DMS114 treated with DMSO at 0.1 percent for 48 hours (cell line): ENCODE data around the gene FRY.

Experiments used
- DNase-seq: peaks from one replicate; lab custom pipeline; 2025; ENCODE audit not compliant: unreplicated experiment; lab: John Stamatoyannopoulos, UW

FRY gene

GRCh38 chr13:32253911-32254399, 222.4 kb downstream of the FRY start:
- no peak for DNase-seq

DNA sequence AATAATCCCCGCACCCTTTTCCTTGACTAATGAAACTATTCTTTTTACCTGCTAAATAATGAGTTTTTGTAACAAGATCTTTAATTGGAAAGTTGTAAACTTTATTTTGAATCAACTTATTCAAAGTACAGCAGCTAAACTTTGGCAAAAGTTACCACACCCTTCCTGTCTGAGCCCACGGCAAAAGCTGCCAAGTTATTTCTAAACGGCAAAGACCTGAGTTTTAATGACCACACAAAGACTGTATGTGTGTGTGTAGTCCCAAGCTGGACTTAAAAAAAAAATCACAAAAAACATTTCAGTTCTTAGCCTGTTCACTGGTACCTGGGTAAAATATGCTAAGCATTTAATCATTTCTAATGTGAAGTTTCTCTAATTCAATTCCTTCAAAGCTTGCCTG, 222.8 kb downstream of the FRY start:
- DNase-seq, result no peak

GRCh38 chr13:32254916-32255723, 223.5 kb downstream of the FRY start:
- DNase-seq, result no peak

- no peak for DNase-seq
Measured at GRCh38 chr13:32255724-32256109, 224.1 kb downstream of the FRY start.

GRCh38 chr13:32256243-32256642, 224.7 kb downstream of the FRY start:
- DNase-seq, result no peak

- no peak for DNase-seq
Measured at GRCh38 chr13:32257649-32258048, 226.1 kb downstream of the FRY start.

DNA sequence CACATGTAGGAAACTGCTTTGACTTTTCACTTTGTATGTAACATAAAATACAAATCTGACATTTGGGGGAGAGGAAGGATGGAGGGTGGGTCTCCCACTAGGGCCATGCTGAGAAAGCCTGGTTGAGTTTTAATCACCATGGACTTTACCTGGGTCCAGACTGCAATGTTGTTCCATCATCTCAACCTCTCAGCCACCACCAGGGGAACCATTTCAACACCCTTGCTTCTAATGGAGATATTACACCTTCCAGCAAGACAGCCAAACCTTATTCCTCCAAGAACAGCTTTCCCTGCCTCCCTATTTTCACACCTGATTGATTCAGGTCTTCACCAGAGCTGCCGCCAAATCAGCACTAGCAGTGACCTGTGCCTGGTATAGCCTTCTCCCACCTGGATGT, 227.5 kb downstream of the FRY start:
- DNase-seq, result no peak

GRCh38 chr13:32261567-32261966, 230.0 kb downstream of the FRY start:
- no peak for DNase-seq

GRCh38 chr13:32262165-32262564, 230.6 kb downstream of the FRY start:
- DNase-seq, result no peak

DNA sequence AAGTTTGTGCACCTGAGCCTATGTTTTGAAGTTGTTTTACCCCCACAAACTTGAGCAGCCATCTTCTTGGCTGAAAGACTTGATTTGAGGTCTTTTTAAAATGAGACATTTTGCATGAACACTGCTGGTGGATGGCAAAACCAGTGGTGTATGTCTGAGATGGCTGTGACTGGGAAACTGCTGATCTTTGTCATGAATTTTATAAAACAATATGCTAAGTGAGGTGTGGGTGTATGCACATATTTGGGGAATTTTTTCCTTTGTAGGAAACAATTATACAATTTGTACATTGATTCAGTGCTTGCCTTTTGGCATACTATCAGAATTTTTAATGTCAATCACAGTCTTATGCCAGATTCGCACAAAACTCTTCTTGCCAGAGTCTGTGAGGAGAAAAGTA, 231.0 kb downstream of the FRY start:
- DNase-seq, result no peak

- no peak for DNase-seq
Measured at GRCh38 chr13:32264407-32264806, 232.8 kb downstream of the FRY start.

- no peak for DNase-seq
Measured at GRCh38 chr13:32265726-32266125, 234.2 kb downstream of the FRY start.

DNA sequence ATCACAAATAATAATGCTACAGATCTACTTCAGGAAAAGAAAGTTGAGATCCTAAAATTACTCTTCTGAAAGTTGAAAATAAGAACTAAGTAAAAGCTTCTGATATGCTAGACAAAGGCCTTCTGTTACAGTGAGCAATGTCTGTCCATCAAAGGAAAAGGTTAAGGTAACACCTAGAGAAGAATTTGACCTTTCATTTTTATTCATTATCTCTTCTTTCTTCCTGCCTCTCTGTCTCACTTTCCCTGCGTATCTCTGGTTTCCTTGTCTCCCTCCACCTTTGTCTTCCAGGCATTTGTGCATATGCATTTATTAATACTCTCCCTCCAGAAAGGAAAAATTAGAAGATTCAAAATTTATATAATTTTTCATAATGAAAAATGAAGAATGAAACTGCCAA, 234.6 kb downstream of the FRY start:
- no peak for DNase-seq

DNA sequence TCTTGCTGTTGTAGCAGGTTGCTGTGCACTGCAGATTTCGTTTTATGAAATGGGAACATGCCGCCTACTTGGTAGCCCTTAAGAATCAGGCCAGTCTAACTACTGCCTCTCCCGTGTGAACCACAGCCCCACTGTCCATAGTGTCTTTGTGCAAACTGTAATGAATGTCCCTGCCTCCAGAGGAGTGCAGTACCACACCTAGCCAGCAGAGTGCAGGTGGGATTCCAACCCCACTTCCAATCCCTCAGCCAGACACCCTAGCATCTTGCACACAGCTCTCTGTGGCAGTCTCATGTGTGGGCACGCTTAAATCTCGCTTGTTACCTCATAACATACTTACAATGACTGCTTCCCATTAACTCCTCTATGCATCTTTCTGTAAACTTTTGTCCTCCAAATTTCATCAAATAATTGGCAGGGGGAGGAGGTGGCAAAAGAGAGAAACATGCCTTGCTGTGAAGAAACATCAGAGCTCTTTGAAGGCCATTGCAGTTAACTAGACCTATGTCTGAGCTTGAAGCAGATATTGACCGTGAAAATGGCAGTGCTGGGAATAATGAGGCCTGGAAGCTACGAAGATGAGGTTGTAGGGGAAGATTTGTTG, 236.4 kb downstream of the FRY start:
- DNase-seq, result no peak

DNA sequence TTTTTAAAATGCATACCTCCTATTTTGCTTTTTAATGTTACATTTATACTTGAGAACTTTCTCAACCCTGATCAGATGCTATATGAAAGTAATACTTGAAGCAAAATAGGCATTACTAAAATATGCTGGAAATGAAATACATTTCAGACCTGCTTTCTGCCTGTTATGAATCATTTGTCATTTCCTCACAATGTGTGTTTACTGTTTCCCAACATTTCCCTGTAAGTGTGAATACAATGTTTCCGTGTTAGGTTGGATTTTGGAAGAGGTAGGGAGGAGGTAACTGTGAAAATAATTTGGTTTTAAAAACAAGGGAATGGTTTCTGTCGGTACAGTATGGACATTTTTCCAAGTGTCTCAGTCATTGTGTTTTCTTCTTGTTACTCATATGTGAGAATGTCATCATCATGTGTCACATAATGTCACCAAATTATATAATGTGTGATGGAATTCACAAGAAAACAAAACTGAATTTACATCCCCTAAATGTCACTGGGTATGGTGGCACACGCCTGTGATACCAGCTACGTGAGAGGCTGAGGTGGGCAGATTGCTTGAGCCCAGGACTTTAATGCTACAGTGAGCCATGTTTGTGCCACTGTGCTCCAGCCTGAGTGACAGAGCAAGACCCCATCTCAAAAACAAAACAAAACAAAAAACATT, 240.6 kb downstream of the FRY start:
- no peak for DNase-seq

- DNase-seq, result no peak
Measured at GRCh38 chr13:32277839-32278238, 246.3 kb downstream of the FRY start.

DNA sequence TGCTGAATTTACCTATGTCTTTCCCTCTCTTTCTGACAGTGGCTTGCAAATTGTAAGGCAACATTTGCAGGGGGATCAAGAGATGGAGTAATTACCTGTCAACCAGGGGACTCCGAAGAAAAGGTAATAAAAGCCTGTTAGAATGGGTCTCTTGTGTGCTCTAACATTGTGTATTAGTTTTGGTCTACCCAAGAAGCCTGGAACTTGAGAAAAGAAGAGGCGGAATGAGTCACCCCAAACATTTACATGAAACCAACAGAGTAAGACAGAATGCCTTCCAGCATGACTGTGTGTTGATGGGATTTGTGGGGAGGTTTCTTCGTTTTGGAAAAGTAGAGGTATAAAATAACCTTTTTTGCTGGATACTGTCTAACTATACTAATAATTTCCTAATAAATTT, 246.9 kb downstream of the FRY start:
- DNase-seq, result no peak

DNA sequence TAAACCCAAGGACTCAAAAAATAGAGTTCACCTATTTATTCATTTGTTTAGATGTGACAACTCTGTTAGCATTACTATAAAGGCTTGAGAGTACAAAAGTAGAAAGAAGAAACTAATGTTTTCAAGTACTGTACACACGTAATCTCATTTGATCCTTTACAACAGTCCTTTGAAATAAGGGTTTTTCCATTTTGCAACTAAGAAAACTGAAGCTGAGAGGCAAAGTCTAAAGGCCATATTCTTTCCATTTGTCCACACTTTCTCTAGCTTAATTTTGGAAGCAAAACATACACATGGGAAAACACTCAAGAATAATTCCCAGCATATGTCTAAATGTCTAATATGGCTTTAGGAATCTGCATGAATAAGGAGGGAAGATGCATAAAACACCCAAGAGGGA, 249.5 kb downstream of the FRY start:
- DNase-seq, result no peak

GRCh38 chr13:32282096-32282711, 250.6 kb downstream of the FRY start:
- no peak for DNase-seq

GRCh38 chr13:32284927-32285632, 253.5 kb downstream of the FRY start:
- no peak for DNase-seq

DNA sequence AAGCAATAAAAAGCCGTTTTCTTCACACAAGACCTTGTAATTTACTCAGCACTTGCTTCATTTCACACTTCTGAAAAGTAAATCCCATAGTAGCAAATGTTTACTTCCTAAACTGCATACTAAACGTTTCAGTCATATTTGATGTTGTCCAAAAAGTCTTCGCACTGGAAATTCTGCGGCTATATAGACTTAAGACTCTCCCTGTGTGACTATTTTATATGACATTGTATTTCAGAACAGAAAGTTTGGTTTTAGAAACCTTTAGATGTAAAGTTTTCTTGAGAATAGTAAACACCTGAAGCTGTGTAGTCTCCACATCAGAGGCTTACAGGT, 254.0 kb downstream of the FRY start:
- DNase-seq, result no peak
